Mammary epithelial cell (primary cell): ENCODE data around the gene MARCHF10.

Source experiments
- EZH2 ChIP-seq: IDR thresholded peaks from 2 replicates; pipeline ENCODE4 v1.6.1; 2012; ENCODE audit warnings: low read length, inconsistent platforms, borderline replicate concordance
- TF ChIP-seq, protein P1 (sequence below), 2 donors: IDR thresholded peaks in 1 of 2; conservative IDR thresholded peaks in 1 of 2; 2 replicates each; pipeline ENCODE4 v1.5.1; 2011 to 2012; ENCODE audit warnings: inconsistent platforms in 2 of 2, low read length in 2 of 2, mild to moderate bottlenecking in 2 of 2, control low read depth in 1 of 2, low read depth in 1 of 2; ENCODE audit not compliant: insufficient read depth in 1 of 2; ENCODE audit errors: extremely low read depth in 1 of 2

- TF ChIP-seq, protein P1, sequence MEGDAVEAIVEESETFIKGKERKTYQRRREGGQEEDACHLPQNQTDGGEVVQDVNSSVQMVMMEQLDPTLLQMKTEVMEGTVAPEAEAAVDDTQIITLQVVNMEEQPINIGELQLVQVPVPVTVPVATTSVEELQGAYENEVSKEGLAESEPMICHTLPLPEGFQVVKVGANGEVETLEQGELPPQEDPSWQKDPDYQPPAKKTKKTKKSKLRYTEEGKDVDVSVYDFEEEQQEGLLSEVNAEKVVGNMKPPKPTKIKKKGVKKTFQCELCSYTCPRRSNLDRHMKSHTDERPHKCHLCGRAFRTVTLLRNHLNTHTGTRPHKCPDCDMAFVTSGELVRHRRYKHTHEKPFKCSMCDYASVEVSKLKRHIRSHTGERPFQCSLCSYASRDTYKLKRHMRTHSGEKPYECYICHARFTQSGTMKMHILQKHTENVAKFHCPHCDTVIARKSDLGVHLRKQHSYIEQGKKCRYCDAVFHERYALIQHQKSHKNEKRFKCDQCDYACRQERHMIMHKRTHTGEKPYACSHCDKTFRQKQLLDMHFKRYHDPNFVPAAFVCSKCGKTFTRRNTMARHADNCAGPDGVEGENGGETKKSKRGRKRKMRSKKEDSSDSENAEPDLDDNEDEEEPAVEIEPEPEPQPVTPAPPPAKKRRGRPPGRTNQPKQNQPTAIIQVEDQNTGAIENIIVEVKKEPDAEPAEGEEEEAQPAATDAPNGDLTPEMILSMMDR (conservative IDR thresholded peaks at IDR 0.05 in 1 of 2, IDR thresholded peaks at IDR 0.05 in 1 of 2; ENCODE audit: extremely low read depth in 1 of 2, insufficient read depth in 1 of 2, low read depth in 1 of 2, low read length in 2 of 2), result no peak
- no peak for TF ChIP-seq EZH2
Measured at GRCh38 chr17:62857526-62857925, 49.4 kb upstream of the MARCHF10 start.
